Mucosa of gallbladder (tissue), 1 donor: ENCODE measurements around the gene APBB1IP. TPM values are rescaled to one million over a fixed set of nuclear protein-coding genes. Genes with fewer than 3 reads are reported as not detected.
"Not testable (repeated sequence)": the region's sequence is repeated elsewhere in the genome, so short reads cannot be mapped to it uniquely, and the experiment has no call there.

Experiments used
- DNase-seq: peaks from one replicate; pipeline ENCODE4 v3.0.0-alpha.2; 2020; ENCODE audit warnings: low spot score
- total RNA-seq: library from RNA; stranded (reverse); gene quantifications from one replicate; pipeline ENCODE4 v1.2.1, GENCODE V29; 2021
- donor health status: DM: no; HTN: no; CAD: no.

APBB1IP gene
- total RNA-seq, 1 donor from 2014 or later = 40.1 TPM

- DNase-seq = no peak
Measured at GRCh38 chr10:26556748-26557640, 118.9 kb downstream of the APBB1IP start.

GRCh38 chr10:26557641-26558014, 119.5 kb downstream of the APBB1IP start:
- DNase-seq = no peak

GRCh38 chr10:26566525-26567350, 128.6 kb downstream of the APBB1IP start:
- no peak for DNase-seq

GRCh38 chr10:26567351-26567721, 129.2 kb downstream of the APBB1IP start:
- no peak for DNase-seq

GRCh38 chr10:26571655-26572054, 133.5 kb downstream of the APBB1IP start:
- DNase-seq = no peak

- DNase-seq = no peak
Measured at GRCh38 chr10:26573674-26574073, 135.5 kb downstream of the APBB1IP start.

GRCh38 chr10:26574783-26575182, 136.6 kb downstream of the APBB1IP start:
- DNase-seq = no peak

GRCh38 chr10:26578371-26578770, 140.2 kb downstream of the APBB1IP start:
- DNase-seq = not testable (repeated sequence)

GRCh38 chr10:26579256-26580063, 141.3 kb downstream of the APBB1IP start:
- DNase-seq = no peak

GRCh38 chr10:26586211-26586610, 148.1 kb downstream of the APBB1IP start:
- no peak for DNase-seq

- DNase-seq = no peak
Measured at GRCh38 chr10:26588611-26589010, 150.5 kb downstream of the APBB1IP start.

- not testable (repeated sequence) for DNase-seq
Measured at GRCh38 chr10:26589813-26590212, 151.7 kb downstream of the APBB1IP start.

- no peak for DNase-seq
Measured at GRCh38 chr10:26593896-26594295, 155.8 kb downstream of the APBB1IP start.

GRCh38 chr10:26603283-26603682, 165.1 kb downstream of the APBB1IP start:
- not testable (repeated sequence) for DNase-seq

GRCh38 chr10:26604320-26605093, 166.4 kb downstream of the APBB1IP start:
- DNase-seq = not testable (repeated sequence)

- not testable (repeated sequence) for DNase-seq
Measured at GRCh38 chr10:26606389-26606877, 168.3 kb downstream of the APBB1IP start.

- no peak for DNase-seq
Measured at GRCh38 chr10:26612151-26612915, 174.2 kb downstream of the APBB1IP start.
